Caco-2 (cell line): Measurements from ENCODE around the gene PRKAG2. TPM values are rescaled to one million over a fixed set of nuclear protein-coding genes. Genes with fewer than 3 reads are reported as not detected.

Experiments used
- BruUV-seq: library from RNA; stranded (reverse); fragments of 400-500 nt; replicated peaks from 2 replicates; lab custom pipeline; 2021; lab: Mats Ljungman, UMichigan
- CTCF ChIA-PET: fragments of 300-600 bp; sonication (Branson Sonifier 250); formaldehyde crosslinking; loops from one replicate; lab custom pipeline; 2022; ENCODE audit warnings: antibody characterized with exemption; lab: Charles Lee
- POLR2A ChIA-PET: fragments of 300-600 bp; sonication (Branson Sonifier 250); formaldehyde crosslinking; loops from one replicate; lab custom pipeline; 2022; ENCODE audit warnings: antibody characterized with exemption; lab: Charles Lee
- DNase-seq, 2 experiments: peaks; one replicate each; pipeline versions ENCODE4 v3.0.0 to v3.0.0-alpha.2; 2020 to 2022
- H3K27me3 ChIP-seq: replicated peaks from 2 replicates; pipeline ENCODE4 v1.6.0; 2011; ENCODE audit warnings: low read length; ENCODE audit not compliant: control insufficient read depth, insufficient read depth
- H3K36me3 ChIP-seq: 2 replicates; pipeline ENCODE4 v1.5.1; 2011; ENCODE audit warnings: low read length; ENCODE audit not compliant: control insufficient read depth, insufficient read depth
- H3K4me1 ChIP-seq: fragments of 250-450 bp; sonication (Bioruptor Pico); 2 replicates; pipeline ENCODE4 v1.5.1; 2020; ENCODE audit warnings: mild to moderate bottlenecking
- H3K4me3 ChIP-seq: 2 replicates; pipeline ENCODE4 v1.5.1; 2011; ENCODE audit warnings: low read depth, mild to moderate bottlenecking, control low read depth, low read length
- H3K9me3 ChIP-seq: fragments of 250-450 bp; sonication (Bioruptor Pico); 2 replicates; pipeline ENCODE4 v1.5.1; 2020; ENCODE audit warnings: mild to moderate bottlenecking, moderate library complexity
- H3K27ac Mint-ChIP-seq: one replicate; pipeline ENCODE4 v1.8.0; 2022; ENCODE audit warnings: mixed read lengths; ENCODE audit not compliant: unreplicated experiment
- H3K27me3 Mint-ChIP-seq: one replicate; pipeline ENCODE4 v1.8.0; 2022; ENCODE audit warnings: mixed read lengths; ENCODE audit not compliant: insufficient read depth, unreplicated experiment
- H3K36me3 Mint-ChIP-seq: one replicate; pipeline ENCODE4 v1.8.0; 2022; ENCODE audit warnings: mild to moderate bottlenecking, mixed read lengths; ENCODE audit not compliant: insufficient read depth, unreplicated experiment
- H3K4me1 Mint-ChIP-seq: one replicate; pipeline ENCODE4 v1.8.0; 2022; ENCODE audit warnings: low read depth, mixed read lengths; ENCODE audit not compliant: unreplicated experiment
- H3K4me3 Mint-ChIP-seq: one replicate; pipeline ENCODE4 v1.8.0; 2022; ENCODE audit warnings: mild to moderate bottlenecking, moderate library complexity, mixed read lengths; ENCODE audit not compliant: unreplicated experiment
- H3K9me3 Mint-ChIP-seq: one replicate; pipeline ENCODE4 v1.8.0; 2022; ENCODE audit warnings: mixed read lengths; ENCODE audit not compliant: unreplicated experiment
- intact Hi-C: fragments of 100-400 bp; cut with micrococcal nuclease; formaldehyde crosslinking; loops from one replicate; pipeline ENCODE4 v1.10.0; 2022; ENCODE audit not compliant: unreplicated experiment
- total RNA-seq: library from RNA; stranded (reverse); gene quantifications from 2 replicates; pipeline ENCODE4 v1.2.3, GENCODE V29; 2022
- TF ChIP-seq, protein P1 (sequence below), 2 experiments: fragments of 200-600 bp in 1 of 2; IDR thresholded peaks; 1 replicate in 1 of 2; 2 replicates in 1 of 2; pipeline versions ENCODE4 v1.5.1 to v1.8.0; 2011 to 2022; ENCODE audit warnings: antibody characterized with exemption in 1 of 2, control low read depth in 1 of 2, inconsistent platforms in 1 of 2, low read depth in 1 of 2, low read length in 1 of 2, mild to moderate bottlenecking in 1 of 2, moderate library complexity in 1 of 2; ENCODE audit not compliant: insufficient read depth in 1 of 2, severe bottlenecking in 1 of 2, unreplicated experiment in 1 of 2

PRKAG2 gene
- total RNA-seq, 1 experiment from 2014 or later: 15.9 TPM

- BruUV-seq: no TSS peak
- no peak overlapping the region for H3K4me3 Mint-ChIP-seq
- Histone ChIP-seq H3K4me1 (peaks cover 17% of the 10 kb centered on the region), H3K36me3 (no peaks in the 10 kb centered on the region), H3K27me3 (no peaks in the 10 kb centered on the region), H3K9me3 (peaks cover 11% of the 10 kb centered on the region; the same call in 1 of the 2 replicates), H3K4me3 (no peak overlapping the region)
- H3K4me1 Mint-ChIP-seq: peaks cover 3% of the 10 kb centered on the region
- CTCF ChIA-PET: no interaction called here
- no peaks in the 10 kb centered on the region for H3K9me3 Mint-ChIP-seq
- TF ChIP-seq, protein P1, sequence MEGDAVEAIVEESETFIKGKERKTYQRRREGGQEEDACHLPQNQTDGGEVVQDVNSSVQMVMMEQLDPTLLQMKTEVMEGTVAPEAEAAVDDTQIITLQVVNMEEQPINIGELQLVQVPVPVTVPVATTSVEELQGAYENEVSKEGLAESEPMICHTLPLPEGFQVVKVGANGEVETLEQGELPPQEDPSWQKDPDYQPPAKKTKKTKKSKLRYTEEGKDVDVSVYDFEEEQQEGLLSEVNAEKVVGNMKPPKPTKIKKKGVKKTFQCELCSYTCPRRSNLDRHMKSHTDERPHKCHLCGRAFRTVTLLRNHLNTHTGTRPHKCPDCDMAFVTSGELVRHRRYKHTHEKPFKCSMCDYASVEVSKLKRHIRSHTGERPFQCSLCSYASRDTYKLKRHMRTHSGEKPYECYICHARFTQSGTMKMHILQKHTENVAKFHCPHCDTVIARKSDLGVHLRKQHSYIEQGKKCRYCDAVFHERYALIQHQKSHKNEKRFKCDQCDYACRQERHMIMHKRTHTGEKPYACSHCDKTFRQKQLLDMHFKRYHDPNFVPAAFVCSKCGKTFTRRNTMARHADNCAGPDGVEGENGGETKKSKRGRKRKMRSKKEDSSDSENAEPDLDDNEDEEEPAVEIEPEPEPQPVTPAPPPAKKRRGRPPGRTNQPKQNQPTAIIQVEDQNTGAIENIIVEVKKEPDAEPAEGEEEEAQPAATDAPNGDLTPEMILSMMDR (IDR thresholded peaks at IDR 0.05; ENCODE audit: insufficient read depth in 1 of 2, low read depth in 1 of 2, low read length in 1 of 2, severe bottlenecking in 1 of 2, unreplicated experiment in 1 of 2): no peak
- POLR2A ChIA-PET: no interaction called here
- intact Hi-C loops: no loop called here
- no peak for DNase-seq
- H3K27me3 Mint-ChIP-seq: no peaks in the 10 kb centered on the region
- peaks cover 3% of the 10 kb centered on the region for H3K36me3 Mint-ChIP-seq
- peak overlapping the region; percentile 16 for H3K27ac Mint-ChIP-seq
These were observed 136.6 kb downstream of the PRKAG2 start for GRCh38 chr7:151740081-151740851.

DNA sequence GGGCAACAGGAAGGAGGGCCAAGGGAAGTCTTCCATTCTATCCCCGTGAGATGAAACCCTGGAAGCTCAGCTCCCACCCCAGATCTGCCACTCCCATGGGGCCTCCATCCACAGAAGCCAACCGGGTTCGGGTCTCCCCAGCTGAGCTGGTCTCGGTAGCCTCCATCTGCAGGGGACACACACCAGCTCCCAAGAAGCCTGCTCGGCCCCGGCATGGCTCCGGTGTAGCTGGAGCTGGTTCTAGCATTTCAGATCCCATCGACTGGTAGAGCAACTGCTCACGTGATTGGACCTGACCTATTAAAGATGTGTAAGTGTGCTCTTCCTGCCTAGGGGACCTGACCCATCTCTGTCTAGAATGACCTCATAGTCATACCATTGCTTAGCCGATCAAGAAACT, 138.0 kb downstream of the PRKAG2 start:
- Mint-ChIP-seq H3K4me1 (no peaks in the 10 kb centered on the region), H3K27me3 (no peaks in the 10 kb centered on the region), H3K9me3 (no peaks in the 10 kb centered on the region), H3K27ac (no peak overlapping the region), H3K4me3 (no peak overlapping the region), H3K36me3 (no peaks in the 10 kb centered on the region)
- ChIA-PET POLR2A (no interaction called here), CTCF (no interaction called here)
- no peak for DNase-seq
- Histone ChIP-seq H3K9me3 (peaks cover 11% of the 10 kb centered on the region; the same call in 1 of the 2 replicates), H3K4me3 (no peak overlapping the region), H3K27me3 (no peaks in the 10 kb centered on the region), H3K36me3 (no peaks in the 10 kb centered on the region), H3K4me1 (peaks cover 6% of the 10 kb centered on the region; the same call in 1 of the 2 replicates)
- intact Hi-C loops: no loop called here
- TF ChIP-seq, protein P1 (IDR thresholded peaks at IDR 0.05; ENCODE audit: insufficient read depth in 1 of 2, low read depth in 1 of 2, low read length in 1 of 2, severe bottlenecking in 1 of 2, unreplicated experiment in 1 of 2): no peak
- no TSS peak for BruUV-seq

DNA sequence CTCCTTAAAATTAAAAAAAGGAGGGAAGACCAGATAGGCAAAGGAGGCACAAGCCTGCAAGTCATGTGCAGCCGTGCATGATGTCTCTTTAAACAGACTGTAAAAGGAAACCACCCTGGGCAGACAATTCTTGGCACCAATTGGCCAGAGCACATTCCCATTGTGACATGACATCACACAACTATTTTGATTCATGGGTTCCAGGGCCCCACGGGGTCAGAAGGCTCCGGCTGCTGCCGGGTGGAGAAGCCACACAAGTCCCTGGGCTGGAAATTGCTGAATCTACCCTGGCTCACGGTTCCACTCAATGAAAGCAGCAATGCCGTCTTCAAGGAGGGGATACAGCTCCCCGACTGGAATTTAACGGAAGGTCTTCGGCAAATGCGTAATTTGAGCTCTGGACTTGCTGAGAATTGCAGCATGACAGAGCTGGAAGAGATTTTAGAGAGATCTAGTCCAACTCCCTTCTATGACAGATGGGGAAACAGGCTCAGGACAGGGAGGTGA, 140.5 kb downstream of the PRKAG2 start:
- no peaks in the 10 kb centered on the region for H3K27me3 Mint-ChIP-seq
- Histone ChIP-seq H3K4me3 (no peak overlapping the region), H3K4me1 (peaks cover 6% of the 10 kb centered on the region; the same call in 1 of the 2 replicates), H3K27me3 (no peaks in the 10 kb centered on the region), H3K9me3 (peaks cover 11% of the 10 kb centered on the region; the same call in 1 of the 2 replicates), H3K36me3 (no peaks in the 10 kb centered on the region)
- H3K36me3 Mint-ChIP-seq: no peaks in the 10 kb centered on the region
- H3K27ac Mint-ChIP-seq: no peak overlapping the region
- H3K9me3 Mint-ChIP-seq: no peaks in the 10 kb centered on the region
- peak overlapping the region; percentile 33 for H3K4me3 Mint-ChIP-seq
- intact Hi-C loops: loop anchor here (1.0 kb wide), 2 partner anchors 9 kb away; no protein-coding TSS in a partner anchor
- peak; percentile 67 to 76 for DNase-seq
- H3K4me1 Mint-ChIP-seq: no peaks in the 10 kb centered on the region
- ChIA-PET POLR2A (interaction anchor here (0.6 kb wide), 1 partner anchor 395 kb away, joined by 5 read pairs; the partner anchor contains the start of gene NUB1), CTCF (interaction anchor here (0.7 to 1.3 kb wide), 6 partner anchors 8 to 117 kb away, joined by 3 to 13 read pairs (median 4); no protein-coding TSS in a partner anchor)
- BruUV-seq: no TSS peak
- TF ChIP-seq, protein P1 (IDR thresholded peaks at IDR 0.05; ENCODE audit: insufficient read depth in 1 of 2, low read depth in 1 of 2, low read length in 1 of 2, severe bottlenecking in 1 of 2, unreplicated experiment in 1 of 2): peak in 1 of 2 experiments; percentile 54
